K562 (cell line): ENCODE measurements around the gene TAP2. TPM values are rescaled to one million over a fixed set of nuclear protein-coding genes. Genes with fewer than 3 reads are reported as not detected.

Source experiments
- ARID3A ChIP-seq: IDR thresholded peaks from 2 replicates; pipeline ENCODE4 v1.6.1; 2012; ENCODE audit warnings: low read depth, low read length, improper control_type of control experiment, borderline replicate concordance
- MNT ChIP-seq, 2 experiments: fragments of 450-650 bp; conservative IDR thresholded peaks; 2 replicates each; pipeline ENCODE4 v1.6.1; 2017; ENCODE audit warnings: mild to moderate bottlenecking in 2 of 2, moderate library complexity in 2 of 2
- RBBP5 ChIP-seq: fragments of 200-600 bp; sonication (generic); IDR thresholded peaks from 2 replicates; pipeline ENCODE4 v1.6.1; 2012; ENCODE audit warnings: borderline replicate concordance, mild to moderate bottlenecking, low read length, control low read depth, inconsistent platforms; ENCODE audit not compliant: insufficient read depth, poor library complexity, severe bottlenecking
- TCF3 ChIP-seq: sonication (generic); formaldehyde crosslinking; IDR thresholded peaks from 2 replicates; pipeline ENCODE4 v1.4.0; 2020; ENCODE audit warnings: mild to moderate bottlenecking, missing genetic modification reagents
- ZNF644 ChIP-seq: fragments of 200-800 bp; sonication (Bioruptor generic); IDR thresholded peaks from 2 replicates; pipeline ENCODE4 v1.6.1; 2016; ENCODE audit warnings: low read depth, missing genetic modification characterization, missing compliant biosample characterization
- polyA plus RNA-seq, 8 experiments: library from polyadenylated mRNA; depleted of rRNA in 4 of 8; stranded (reverse) in 5 of 8; unstranded in 3 of 8; fragments of >200 nt; fragmentation: Nextera tagmentation in 2 of 8; fragmentation: Illumina TruSeq in 1 of 8; extraction: Ambion mirVana in 2 of 8; extraction: Trizol in 1 of 8; gene quantifications; 2 replicates each; pipeline versions ENCODE4 v1.2.1 to v1.2.3, GENCODE V29; 2011 to 2014; ENCODE audit warnings: inconsistent platforms in 1 of 8, missing spikeins in 1 of 8
- total RNA-seq, 7 experiments: library from RNA; depleted of rRNA in 6 of 7; stranded (reverse); fragments of >200 nt in 6 of 7; fragmentation: Illumina TruSeq in 2 of 7; extraction: Trizol in 2 of 7; gene quantifications; 2 replicates each; pipeline versions ENCODE4 v1.2.1 to v1.2.3, GENCODE V29; 2011 to 2021; ENCODE audit warnings: low replicate concordance in 1 of 7

Gene TAP2
- total and polyA plus RNA-seq, 9 of the 15 experiments (the other 6 are each of a cell fraction or from before 2014, with no cell fraction given) = 2.0 to 53.5 (median 19.6) TPM

DNA sequence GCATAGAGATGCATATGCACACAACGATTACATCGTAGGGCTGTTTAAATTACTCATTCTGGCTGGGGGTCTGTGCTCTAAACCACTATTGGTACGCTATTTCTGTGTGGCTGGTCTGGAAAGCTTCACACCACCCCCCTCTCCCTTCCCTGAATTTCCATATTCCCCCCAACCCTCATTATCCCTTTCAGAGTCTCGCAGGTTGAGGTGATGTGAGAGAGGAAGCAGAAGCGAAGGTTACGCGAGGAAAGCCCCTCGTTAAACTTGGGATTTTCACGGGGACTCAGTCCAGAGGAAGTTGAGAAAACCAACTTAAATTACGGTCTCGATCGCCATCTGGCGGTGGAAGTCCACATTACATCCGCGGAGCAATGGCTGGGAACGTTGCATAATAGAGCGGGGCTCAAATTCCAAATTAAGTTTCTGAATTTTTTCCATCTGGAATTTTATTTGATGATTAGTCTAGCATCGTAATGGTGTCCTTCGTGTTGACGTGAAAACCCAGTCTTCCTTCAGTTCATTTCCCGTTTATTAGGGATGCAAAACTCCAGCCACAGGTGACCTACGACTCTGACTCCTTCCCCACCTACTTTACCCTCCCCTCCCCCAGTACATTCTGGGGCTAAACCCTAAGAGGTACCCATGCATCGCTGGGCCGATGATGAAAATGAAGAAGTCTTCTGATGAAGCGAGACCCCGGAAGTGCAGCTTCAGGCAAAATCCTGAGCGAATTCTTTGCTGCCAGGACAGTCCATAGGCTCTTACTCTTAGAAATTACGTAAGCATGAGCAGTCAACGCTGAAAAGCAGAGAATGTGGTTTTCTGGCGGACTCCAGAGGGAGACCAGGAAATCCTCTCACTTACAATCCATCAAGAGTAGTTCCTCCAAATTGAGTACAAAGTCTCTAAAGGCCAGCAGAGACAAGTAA is 41.4 kb downstream of the TAP2 start (continued):
- TF ChIP-seq ZNF644 (tag) (no peak), TCF3 (no peak), RBBP5 (no peak), ARID3A (no peak), MNT (conservative IDR thresholded peaks at IDR 0.05) (no peak)
